Inflammatory macrophage (primary cell): ENCODE results near the gene SESN2.
A peak's percentile ranks its signal among the peaks of the same experiment; 100 is the strongest.

ENCODE experiments used
- DNase-seq, 2 donors: peaks; one replicate each; pipeline ENCODE4 v3.0.0-alpha.2; 2020 to 2022

SESN2 gene

GRCh38 chr1:28249866-28250295, 9.4 kb upstream of the SESN2 start:
- no peak for DNase-seq

GRCh38 chr1:28256197-28256827, 3.0 kb upstream of the SESN2 start:
- no peak for DNase-seq

- DNase-seq, result no peak
These were observed 1.6 kb upstream of the SESN2 start for GRCh38 chr1:28257736-28258135.

GRCh38 chr1:28258628-28259251, 578 bp upstream of the SESN2 start:
- DNase-seq, result peak; percentile 44 to 63

GRCh38 chr1:28259934-28260802, 850 bp downstream of the SESN2 start:
- peak; percentile 21 to 48 for DNase-seq

GRCh38 chr1:28260803-28261174, 1.5 kb downstream of the SESN2 start:
- no peak for DNase-seq

- DNase-seq, result no peak
These were observed 5.6 kb downstream of the SESN2 start for GRCh38 chr1:28264897-28265296.

- no peak for DNase-seq
These were observed 6.3 kb downstream of the SESN2 start for GRCh38 chr1:28265577-28265976.

- no peak for DNase-seq
These were observed 7.6 kb downstream of the SESN2 start for GRCh38 chr1:28266920-28267322.

GRCh38 chr1:28267633-28268032, 8.3 kb downstream of the SESN2 start:
- DNase-seq, result no peak

- no peak for DNase-seq
These were observed 10.2 kb downstream of the SESN2 start for GRCh38 chr1:28269529-28269928.

- no peak for DNase-seq
These were observed 13.0 kb downstream of the SESN2 start for GRCh38 chr1:28272215-28272852.

GRCh38 chr1:28273216-28273860, 14.0 kb downstream of the SESN2 start:
- DNase-seq, result no peak

GRCh38 chr1:28278763-28279162, 19.4 kb downstream of the SESN2 start:
- DNase-seq, result no peak

GRCh38 chr1:28279721-28280120, 20.4 kb downstream of the SESN2 start:
- no peak for DNase-seq

- DNase-seq, result peak; percentile 32 to 53
These were observed 21.2 kb downstream of the SESN2 start for GRCh38 chr1:28280501-28280900.

- DNase-seq, result peak; percentile 62 to 63
These were observed 21.7 kb downstream of the SESN2 start for GRCh38 chr1:28280977-28281381.

GRCh38 chr1:28281608-28282425, 22.5 kb downstream of the SESN2 start:
- no peak for DNase-seq

- DNase-seq, result peak; percentile 81 to 86
These were observed 23.4 kb downstream of the SESN2 start for GRCh38 chr1:28282426-28283407.

- peak; percentile 23 to 30 for DNase-seq
These were observed 26.8 kb downstream of the SESN2 start for GRCh38 chr1:28286111-28286510.
